ENCODE measurements around the gene ROS1. TPM values are rescaled to one million over a fixed set of nuclear protein-coding genes. Genes with fewer than 3 reads are reported as not detected.

ROS1 gene
- total RNA-seq = 0.24 TPM in 1 of 2 replicates, not detected in the other

DNA sequence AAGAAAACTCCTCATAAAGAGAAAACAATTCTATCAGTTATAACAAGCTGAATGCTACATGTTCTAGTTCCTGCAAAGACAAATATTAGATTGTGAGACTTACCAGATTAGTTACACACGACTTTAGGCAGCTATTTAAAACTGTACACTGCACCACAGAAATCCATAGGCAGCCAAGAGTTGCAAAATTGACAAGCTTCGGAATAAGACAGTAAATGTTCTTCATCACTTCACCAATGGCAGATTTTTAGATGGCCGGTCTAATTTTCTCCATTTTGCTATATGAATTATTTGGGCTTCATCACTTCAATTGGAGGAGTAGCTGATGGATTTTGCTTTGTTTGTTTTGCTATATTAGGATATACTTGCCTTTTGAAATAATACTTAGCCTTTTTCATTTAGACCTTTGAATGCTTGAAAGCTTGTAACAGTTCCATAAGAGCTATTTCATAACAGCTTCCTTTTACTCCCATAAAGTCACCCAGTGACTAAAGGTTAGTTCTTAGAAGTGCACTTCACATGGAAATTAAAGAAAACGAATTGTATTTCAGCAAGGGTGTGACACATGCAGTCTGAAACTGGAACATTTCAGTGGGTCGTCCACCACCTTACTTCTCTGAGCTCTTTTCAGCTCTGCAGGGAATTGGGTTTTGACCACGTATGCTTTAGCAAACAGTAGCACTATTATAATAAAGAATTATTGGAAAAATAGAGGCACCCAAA lies at the start of gene ROS1:
TSS of gene ROS1 (minus strand) at position 512 of the 723 bp plus-strand sequence. CDS start at position 226, 286 bp downstream.

DNA sequence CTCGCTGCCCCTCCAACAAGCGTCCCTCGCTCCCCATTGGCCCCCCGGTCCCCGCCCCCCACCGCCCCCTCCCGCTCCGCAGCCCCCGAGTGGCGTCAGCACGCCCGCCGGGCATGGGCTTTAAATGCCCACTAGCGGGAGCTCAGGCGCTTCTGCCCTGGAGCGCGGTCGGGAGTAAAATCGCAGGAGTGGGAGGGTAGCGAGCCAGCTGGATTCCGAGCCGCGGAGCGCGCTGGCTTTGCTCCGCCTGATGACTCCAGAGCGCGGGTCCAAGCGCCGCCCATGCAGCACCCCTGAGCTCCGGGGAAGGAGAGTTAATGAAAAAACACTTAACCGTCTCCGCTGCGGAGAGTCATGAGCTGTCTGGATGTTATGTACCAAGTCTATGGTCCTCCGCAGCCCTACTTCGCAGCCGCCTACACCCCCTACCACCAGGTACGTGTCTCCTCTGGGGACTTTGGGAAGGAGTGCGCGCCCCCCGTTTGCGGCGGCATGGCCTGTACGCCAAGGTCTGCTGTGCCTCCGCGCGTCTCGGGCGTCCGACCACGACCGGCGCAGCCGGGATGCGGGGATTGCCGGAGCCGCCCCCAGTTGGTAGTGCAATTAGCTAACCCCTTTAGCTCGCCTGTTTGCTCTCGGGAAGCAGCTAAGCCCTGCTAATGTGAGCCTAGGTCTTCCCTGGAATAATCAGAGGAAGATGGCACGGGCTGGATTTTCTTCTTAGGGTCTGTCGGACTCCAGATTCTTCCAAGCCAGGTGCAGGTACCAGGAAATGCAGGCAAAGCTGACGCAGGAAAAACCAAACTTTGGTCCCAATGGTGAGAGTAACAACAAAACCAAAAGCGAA lies 160.1 kb downstream of the ROS1 start, which contains the start of gene VGLL2:
TSS of gene VGLL2 (plus strand) at position 149 of the 847 bp plus-strand sequence. CDS start at position 355, 206 bp downstream.

Other genes with a start within 250 kb of the ROS1 start
- not detected in 2 replicates for gene VGLL2, start 160.4 kb downstream of the ROS1 start, total RNA-seq
- 8.6 and 13.5 TPM in 2 replicates for gene DCBLD1, start 56.7 kb upstream of the ROS1 start, total RNA-seq
- gene GOPC, start 176.6 kb upstream of the ROS1 start, total RNA-seq = 27.6 and 28.9 TPM in 2 replicates
- gene NUS1, start 249.5 kb upstream of the ROS1 start, total RNA-seq = 18.9 and 24.7 TPM in 2 replicates

All from cardiac ventricle fibroblast (primary cell).